ENCODE data around the gene TMCC1.

Gene TMCC1

DNA sequence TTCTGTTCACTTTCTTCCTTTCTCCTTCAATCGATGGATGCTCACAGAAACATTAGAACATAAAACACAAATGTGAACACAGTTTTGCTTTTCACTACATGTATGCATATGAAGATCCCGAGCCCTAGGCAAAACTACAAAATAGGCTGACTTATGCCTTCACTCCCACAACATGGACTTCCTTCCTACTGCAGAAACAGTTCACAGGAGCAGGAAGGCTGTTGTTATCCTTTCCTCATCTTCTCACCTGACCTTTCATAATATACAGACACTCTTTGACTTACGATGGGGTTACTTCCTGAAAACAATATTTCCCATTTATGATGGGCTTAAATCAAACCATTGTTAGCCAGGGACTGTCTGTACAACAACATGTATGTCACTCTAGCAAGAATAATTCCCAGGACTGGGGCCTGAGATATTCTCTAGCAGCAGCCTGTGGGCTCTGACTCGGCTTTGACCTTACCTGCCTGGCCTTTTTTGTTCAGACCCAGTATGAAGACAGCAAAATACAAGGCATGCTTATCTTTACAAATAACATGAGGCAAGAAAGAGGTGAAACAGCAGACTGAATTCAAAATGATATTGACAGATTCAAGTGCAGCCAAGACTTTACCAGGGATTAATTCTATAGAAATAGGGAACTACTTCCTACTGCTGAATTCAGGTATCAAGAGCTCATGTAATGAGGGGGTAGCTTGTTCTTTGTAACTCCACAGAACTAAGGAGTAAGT lies 235.2 kb downstream of the TMCC1 start:
- DNase-seq (ENCODE audit: low spot score): no peak
- TF ChIP-seq, protein P1, sequence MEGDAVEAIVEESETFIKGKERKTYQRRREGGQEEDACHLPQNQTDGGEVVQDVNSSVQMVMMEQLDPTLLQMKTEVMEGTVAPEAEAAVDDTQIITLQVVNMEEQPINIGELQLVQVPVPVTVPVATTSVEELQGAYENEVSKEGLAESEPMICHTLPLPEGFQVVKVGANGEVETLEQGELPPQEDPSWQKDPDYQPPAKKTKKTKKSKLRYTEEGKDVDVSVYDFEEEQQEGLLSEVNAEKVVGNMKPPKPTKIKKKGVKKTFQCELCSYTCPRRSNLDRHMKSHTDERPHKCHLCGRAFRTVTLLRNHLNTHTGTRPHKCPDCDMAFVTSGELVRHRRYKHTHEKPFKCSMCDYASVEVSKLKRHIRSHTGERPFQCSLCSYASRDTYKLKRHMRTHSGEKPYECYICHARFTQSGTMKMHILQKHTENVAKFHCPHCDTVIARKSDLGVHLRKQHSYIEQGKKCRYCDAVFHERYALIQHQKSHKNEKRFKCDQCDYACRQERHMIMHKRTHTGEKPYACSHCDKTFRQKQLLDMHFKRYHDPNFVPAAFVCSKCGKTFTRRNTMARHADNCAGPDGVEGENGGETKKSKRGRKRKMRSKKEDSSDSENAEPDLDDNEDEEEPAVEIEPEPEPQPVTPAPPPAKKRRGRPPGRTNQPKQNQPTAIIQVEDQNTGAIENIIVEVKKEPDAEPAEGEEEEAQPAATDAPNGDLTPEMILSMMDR (IDR thresholded peaks at IDR 0.05; ENCODE audit: extremely low read depth, insufficient read depth, missing control alignments): no peak
- in situ Hi-C loops (cut with MboI; ENCODE audit: low pct_unique_long_range_greater_than_20kb, low sequenced_read_pairs, unreplicated experiment): no loop called here

DNA sequence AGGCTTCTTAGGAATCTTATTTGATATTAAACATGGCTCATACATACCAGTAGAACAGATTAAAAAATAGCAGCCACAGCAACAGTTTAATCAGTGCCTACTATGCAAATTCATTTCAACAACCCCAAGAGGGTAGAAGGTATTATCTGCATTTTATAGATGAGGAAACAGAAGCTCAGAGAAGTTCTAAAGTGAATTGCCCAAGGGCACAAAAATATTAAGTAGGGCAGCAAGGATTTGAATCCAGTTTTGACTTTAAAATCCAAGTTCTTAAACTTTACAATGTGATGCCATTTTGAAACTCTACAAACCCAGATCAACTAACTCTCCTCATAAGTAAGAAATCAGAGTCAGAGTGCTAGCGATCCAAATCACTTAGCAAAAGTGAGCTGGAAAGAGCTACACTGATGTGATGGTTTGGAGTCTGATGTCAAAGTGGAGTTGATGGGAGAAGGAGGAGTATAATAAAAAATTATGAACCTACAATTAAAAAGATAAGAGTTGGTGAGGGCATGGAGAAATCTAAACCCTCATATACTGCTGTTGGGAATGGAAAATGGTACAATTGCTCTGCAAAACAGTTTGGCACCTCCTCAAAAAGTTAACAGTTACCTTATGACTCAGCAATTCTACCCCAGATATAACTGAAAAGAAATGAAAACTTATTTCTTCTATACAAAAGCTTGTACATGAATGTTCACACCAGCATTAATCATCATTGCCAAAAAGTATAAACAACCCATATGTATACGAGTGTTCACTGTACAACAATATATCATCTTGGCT lies 236.1 kb downstream of the TMCC1 start:
- TF ChIP-seq, protein P1 (IDR thresholded peaks at IDR 0.05; ENCODE audit: extremely low read depth, insufficient read depth, missing control alignments): no peak
- in situ Hi-C loops (cut with MboI; ENCODE audit: low pct_unique_long_range_greater_than_20kb, low sequenced_read_pairs, unreplicated experiment): no loop called here
- no peak for DNase-seq (ENCODE audit: low spot score)

DNA sequence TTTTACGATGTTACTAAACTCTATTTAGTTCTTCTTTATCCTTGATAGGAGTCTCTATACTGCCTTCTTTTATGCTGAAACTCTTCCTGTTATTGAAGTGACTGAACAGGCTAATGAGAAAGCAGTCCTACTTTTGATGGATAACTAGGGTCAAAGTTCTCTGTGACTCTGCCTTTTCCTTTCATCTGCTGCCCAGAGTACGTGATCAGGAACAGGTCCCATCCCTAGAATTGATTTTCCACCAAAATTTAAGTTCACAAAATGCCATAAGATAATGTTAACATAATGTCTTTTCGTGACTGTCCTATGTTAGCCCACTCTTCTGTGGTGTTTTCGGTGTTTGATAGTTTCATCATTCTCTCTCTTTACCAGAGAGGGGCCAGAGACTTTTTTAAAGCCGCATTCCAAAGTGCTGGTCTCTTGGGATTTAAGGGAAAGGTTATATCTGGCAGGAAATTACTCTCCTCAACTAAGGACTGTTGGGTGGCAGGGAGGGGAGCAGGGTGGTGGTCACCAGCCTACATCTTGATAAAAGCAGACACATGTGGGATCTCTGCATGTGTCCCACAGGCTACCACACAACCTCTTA lies 236.8 kb downstream of the TMCC1 start:
- in situ Hi-C loops (cut with MboI; ENCODE audit: low pct_unique_long_range_greater_than_20kb, low sequenced_read_pairs, unreplicated experiment): no loop called here
- TF ChIP-seq, protein P1 (IDR thresholded peaks at IDR 0.05; ENCODE audit: extremely low read depth, insufficient read depth, missing control alignments): no peak
- no peak for DNase-seq (ENCODE audit: low spot score)

DNA sequence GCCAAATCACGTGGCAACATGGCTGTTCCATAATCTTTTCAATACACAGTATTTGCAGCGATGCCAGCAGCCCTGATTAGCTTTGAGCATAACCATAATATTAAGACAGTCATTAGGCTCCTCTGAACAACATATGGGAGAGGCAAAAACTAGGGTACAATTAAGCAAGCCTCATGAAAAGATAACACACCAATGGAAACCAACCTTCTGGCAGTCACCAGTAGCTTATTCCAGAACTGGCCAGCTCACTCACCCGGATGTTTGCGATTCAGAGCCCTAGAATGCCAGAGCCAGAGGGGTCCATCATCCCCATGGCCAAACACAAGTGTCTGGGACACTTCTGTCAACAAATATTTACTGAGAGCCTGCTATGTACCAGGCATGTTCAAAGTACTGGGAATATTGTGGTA lies 238.2 kb downstream of the TMCC1 start:
- in situ Hi-C loops (cut with MboI; ENCODE audit: low pct_unique_long_range_greater_than_20kb, low sequenced_read_pairs, unreplicated experiment): no loop called here
- DNase-seq (ENCODE audit: low spot score): no peak
- TF ChIP-seq, protein P1 (IDR thresholded peaks at IDR 0.05; ENCODE audit: extremely low read depth, insufficient read depth, missing control alignments): no peak

DNA sequence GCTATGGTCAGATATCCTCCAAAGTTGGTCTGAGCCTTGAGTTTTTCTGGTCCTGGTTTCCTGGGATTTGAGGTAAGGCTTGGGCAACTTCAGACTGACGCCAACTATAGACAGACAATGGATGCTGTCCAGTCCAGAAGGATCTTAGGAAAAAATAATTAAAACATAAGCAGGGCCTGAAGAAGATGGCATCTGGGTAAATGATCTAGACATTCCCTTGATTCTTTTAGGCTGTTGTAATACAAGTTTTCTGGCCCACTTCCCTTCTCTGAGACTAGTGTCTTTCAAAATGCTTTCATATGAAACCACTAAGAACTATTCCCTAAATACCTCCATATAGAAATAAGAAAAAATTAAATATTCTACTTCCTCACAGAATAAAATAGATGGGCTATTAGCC lies 239.4 kb downstream of the TMCC1 start:
- DNase-seq (ENCODE audit: low spot score): no peak
- in situ Hi-C loops (cut with MboI; ENCODE audit: low pct_unique_long_range_greater_than_20kb, low sequenced_read_pairs, unreplicated experiment): loop anchor here (5.0 kb wide), 1 partner anchor 168 kb away; no protein-coding TSS in a partner anchor
- TF ChIP-seq, protein P1 (IDR thresholded peaks at IDR 0.05; ENCODE audit: extremely low read depth, insufficient read depth, missing control alignments): no peak

DNA sequence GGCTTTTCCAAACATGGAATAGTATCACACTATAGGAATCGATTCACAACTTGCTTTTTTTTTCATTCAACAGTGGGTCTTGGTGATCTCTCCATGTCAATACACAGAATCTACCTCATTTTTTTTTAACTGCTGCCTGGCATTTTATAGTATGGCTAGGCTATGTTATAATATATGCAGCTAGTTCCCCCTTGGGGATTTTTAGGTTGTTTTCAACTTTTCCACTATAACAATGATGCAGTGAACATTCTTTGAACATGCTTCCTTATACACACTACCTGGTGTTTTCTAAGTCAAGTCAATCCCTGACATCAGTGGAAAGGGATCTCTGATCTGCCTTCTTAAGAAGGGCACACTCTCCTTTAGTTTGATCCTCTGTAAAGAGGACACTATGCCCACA lies 240.5 kb downstream of the TMCC1 start:
- in situ Hi-C loops (cut with MboI; ENCODE audit: low pct_unique_long_range_greater_than_20kb, low sequenced_read_pairs, unreplicated experiment): loop anchor here (5.0 kb wide), 1 partner anchor 169 kb away; no protein-coding TSS in a partner anchor
- TF ChIP-seq, protein P1 (IDR thresholded peaks at IDR 0.05; ENCODE audit: extremely low read depth, insufficient read depth, missing control alignments): no peak
- no peak for DNase-seq (ENCODE audit: low spot score)
